SU-DHL-6 (cell line): ENCODE measurements around the gene BACE1.

ENCODE experiments used
- H2AFZ ChIP-seq: fragments of 200-600 bp; sonication (generic); 2 replicates; pipeline ENCODE4 v1.6.1; 2014; ENCODE audit warnings: low read depth, mild to moderate bottlenecking, moderate library complexity, mixed read lengths, antibody characterized with exemption, low read length; ENCODE audit not compliant: severe bottlenecking
- H3F3A ChIP-seq: fragments of 200-600 bp; shearing (Covaris generic); 2 replicates; pipeline ENCODE4 v1.6.0; 2016; ENCODE audit warnings: antibody characterized with exemption, mild to moderate bottlenecking; ENCODE audit not compliant: insufficient read depth
- H3K27ac ChIP-seq: fragments of 200-600 bp; sonication (generic); 2 replicates; pipeline ENCODE4 v1.5.1; 2016; ENCODE audit warnings: low read depth, mild to moderate bottlenecking, low read length, moderate library complexity, mixed read lengths
- H3K27me3 ChIP-seq: fragments of 200-600 bp; sonication (generic), shearing (Covaris generic); 2 replicates; pipeline ENCODE4 v1.6.0; 2014; ENCODE audit warnings: mild to moderate bottlenecking, low read length
- H3K36me3 ChIP-seq: fragments of 200-600 bp; sonication (generic); 2 replicates; pipeline ENCODE4 v1.6.1; 2014; ENCODE audit warnings: mild to moderate bottlenecking, low read length, mixed read lengths
- H3K4me2 ChIP-seq: fragments of 300-600, 200-600 bp; shearing (Covaris generic), sonication (generic); 2 replicates; pipeline ENCODE4 v1.6.0; 2014; ENCODE audit warnings: low read length, low read depth, mild to moderate bottlenecking; ENCODE audit not compliant: poor library complexity, severe bottlenecking
- H3K4me3 ChIP-seq: fragments of 200-600 bp; sonication (generic); 2 replicates; pipeline ENCODE4 v1.5.1; 2014; ENCODE audit warnings: antibody characterized with exemption, low read length, mild to moderate bottlenecking, mixed read lengths; ENCODE audit not compliant: insufficient read depth, poor library complexity, severe bottlenecking
- H3K79me2 ChIP-seq: fragments of 200-600 bp; sonication (generic); 2 replicates; pipeline ENCODE4 v1.6.1; 2014; ENCODE audit warnings: mild to moderate bottlenecking, low read length, moderate library complexity; ENCODE audit not compliant: insufficient read depth
- H3K9ac ChIP-seq: fragments of 200-600 bp; sonication (generic); 2 replicates; pipeline ENCODE4 v1.7.0; 2014; ENCODE audit warnings: mild to moderate bottlenecking, low read length
- H3K9me2 ChIP-seq: fragments of 200-600 bp; sonication (generic); replicated peaks from 2 replicates; pipeline ENCODE4 v1.6.1; 2014; ENCODE audit warnings: low read length; ENCODE audit not compliant: insufficient read depth
- H3K9me3 ChIP-seq: fragments of 200-600 bp; sonication (generic); 2 replicates; pipeline ENCODE4 v1.6.1; 2014; ENCODE audit warnings: low read length, mixed read lengths; ENCODE audit not compliant: insufficient read depth
- H4K20me1 ChIP-seq: fragments of 200-600 bp; sonication (generic); 2 replicates; pipeline ENCODE4 v1.6.1; 2014; ENCODE audit warnings: low read depth, mild to moderate bottlenecking, antibody characterized with exemption, low read length, moderate library complexity, mixed read lengths
- CTCF ChIP-seq: fragments of 200-600 bp; sonication (generic); IDR thresholded peaks from one replicate; pipeline ENCODE4 v1.5.1; 2017; ENCODE audit warnings: antibody characterized with exemption, mild to moderate bottlenecking, low read length, moderate library complexity; ENCODE audit not compliant: insufficient read depth, poor library complexity, severe bottlenecking
- EZH2phosphoT487 ChIP-seq: fragments of 200-600 bp; sonication (generic), shearing (Covaris generic); conservative IDR thresholded peaks from 2 replicates; pipeline ENCODE4 v1.6.1; 2018; ENCODE audit warnings: mild to moderate bottlenecking, antibody characterized with exemption, low read length, moderate library complexity, mixed read lengths

Gene BACE1

GRCh38 chr11:117354550-117354949, 38.5 kb upstream of the BACE1 start:
- H2AFZ ChIP-seq: no peak overlapping the region
- no peaks in the 10 kb centered on the region; the same call in 1 of the 2 replicates for H3K36me3 ChIP-seq
- no peak overlapping the region for H3K4me3 ChIP-seq
- no peaks in the 10 kb centered on the region for H4K20me1 ChIP-seq
- no peaks in the 10 kb centered on the region for H3K27me3 ChIP-seq
- no peaks in the 10 kb centered on the region for H3F3A ChIP-seq
- H3K9me3 ChIP-seq: no peaks in the 10 kb centered on the region
- H3K79me2 ChIP-seq: no peaks in the 10 kb centered on the region
- no peak overlapping the region for H3K9ac ChIP-seq
- H3K27ac ChIP-seq: no peak overlapping the region
- no peak for TF ChIP-seq EZH2phosphoT487
- TF ChIP-seq CTCF: no peak
- H3K4me2 ChIP-seq: no peak overlapping the region
- no peaks in the 10 kb centered on the region for H3K9me2 ChIP-seq

GRCh38 chr11:117345039-117345438, 29.0 kb upstream of the BACE1 start:
- no peak overlapping the region for H3K27ac ChIP-seq
- TF ChIP-seq CTCF (no peak), EZH2phosphoT487 (no peak)
- no peak overlapping the region for H3K4me2 ChIP-seq
- H3K9me3 ChIP-seq: no peaks in the 10 kb centered on the region
- H3K36me3 ChIP-seq: no peaks in the 10 kb centered on the region
- no peaks in the 10 kb centered on the region for H3F3A ChIP-seq
- no peaks in the 10 kb centered on the region for H3K27me3 ChIP-seq
- H3K4me3 ChIP-seq: no peak overlapping the region
- H3K9ac ChIP-seq: no peak overlapping the region
- H3K9me2 ChIP-seq: no peaks in the 10 kb centered on the region
- H2AFZ ChIP-seq: no peak overlapping the region
- no peaks in the 10 kb centered on the region for H4K20me1 ChIP-seq
- no peaks in the 10 kb centered on the region for H3K79me2 ChIP-seq

- Histone ChIP-seq H3F3A (no peaks in the 10 kb centered on the region), H2AFZ (no peak overlapping the region), H4K20me1 (no peaks in the 10 kb centered on the region), H3K27me3 (no peaks in the 10 kb centered on the region), H3K9me3 (no peaks in the 10 kb centered on the region), H3K9me2 (no peaks in the 10 kb centered on the region), H3K27ac (no peak overlapping the region), H3K79me2 (no peaks in the 10 kb centered on the region), H3K9ac (no peak overlapping the region), H3K4me2 (no peak overlapping the region), H3K36me3 (no peaks in the 10 kb centered on the region), H3K4me3 (no peak overlapping the region)
- TF ChIP-seq EZH2phosphoT487 (no peak), CTCF (no peak)
Observed at GRCh38 chr11:117337076-117337475, 21.0 kb upstream of the BACE1 start.
